IPS-18c (cell line): ENCODE results near the gene ZNF670.
"Not testable (repeated sequence)": the region's sequence is repeated elsewhere in the genome, so short reads cannot be mapped to it uniquely, and the experiment has no call there.

Experiments used
- H3K4me3 ChIP-seq: 2 replicates; pipeline ENCODE4 v1.7.0; 2013; ENCODE audit warnings: low read depth, mild to moderate bottlenecking, low read length, moderate library complexity; ENCODE audit not compliant: insufficient read depth
- H3K9me3 ChIP-seq: one replicate; pipeline ENCODE4 v1.6.1; 2013; ENCODE audit warnings: mild to moderate bottlenecking, low read length, moderate library complexity; ENCODE audit not compliant: control insufficient read depth, insufficient read depth

Gene ZNF670

GRCh38 chr1:247077876-247078257 lies 744 bp downstream of the ZNF670 start:
- H3K4me3 ChIP-seq = peak overlapping the region; percentile 99

GRCh38 chr1:247077213-247077612 lies 1.4 kb downstream of the ZNF670 start:
- no peaks in the 10 kb centered on the region for H3K9me3 ChIP-seq
- peak overlapping the region; percentile 99; the same call in 1 of the 2 replicates for H3K4me3 ChIP-seq

More at GRCh38 chr1:247077876-247078257, 744 bp downstream of the ZNF670 start:
- H3K9me3 ChIP-seq = no peaks in the 10 kb centered on the region

GRCh38 chr1:247070645-247071044 lies 8.0 kb downstream of the ZNF670 start:
- Histone ChIP-seq H3K9me3 (peaks cover 3% of the 10 kb centered on the region), H3K4me3 (no peak overlapping the region)

GRCh38 chr1:247064304-247064703 lies 14.3 kb downstream of the ZNF670 start:
- no peak overlapping the region for H3K4me3 ChIP-seq
- H3K9me3 ChIP-seq = peaks cover 9% of the 10 kb centered on the region

- no peak overlapping the region for H3K4me3 ChIP-seq
- peaks cover 5% of the 10 kb centered on the region for H3K9me3 ChIP-seq
These were observed 17.8 kb downstream of the ZNF670 start for GRCh38 chr1:247060771-247061170.

GRCh38 chr1:247056071-247056470 lies 22.5 kb downstream of the ZNF670 start:
- Histone ChIP-seq H3K4me3 (no peak overlapping the region), H3K9me3 (peaks cover 29% of the 10 kb centered on the region)

GRCh38 chr1:247054992-247055415 lies 23.6 kb downstream of the ZNF670 start:
- peaks cover 29% of the 10 kb centered on the region for H3K9me3 ChIP-seq
- H3K4me3 ChIP-seq = no peak overlapping the region

- H3K9me3 ChIP-seq = peaks cover 18% of the 10 kb centered on the region
- H3K4me3 ChIP-seq = no peak overlapping the region
These were observed 30.9 kb downstream of the ZNF670 start for GRCh38 chr1:247047702-247048101.

- H3K9me3 ChIP-seq = peaks cover 18% of the 10 kb centered on the region
- H3K4me3 ChIP-seq = peak overlapping the region; percentile 10; the same call in 1 of the 2 replicates
These were observed 31.4 kb downstream of the ZNF670 start for GRCh38 chr1:247047260-247047659.

GRCh38 chr1:247043406-247043805 lies 35.2 kb downstream of the ZNF670 start:
- H3K9me3 ChIP-seq = peaks cover 15% of the 10 kb centered on the region

GRCh38 chr1:247037511-247038320 lies 40.9 kb downstream of the ZNF670 start:
- Histone ChIP-seq H3K4me3 (no peak overlapping the region), H3K9me3 (peaks cover 15% of the 10 kb centered on the region)

More at GRCh38 chr1:247043406-247043805, 35.2 kb downstream of the ZNF670 start:
- no peak overlapping the region for H3K4me3 ChIP-seq

GRCh38 chr1:247032306-247032705 lies 46.3 kb downstream of the ZNF670 start:
- peaks cover 11% of the 10 kb centered on the region for H3K9me3 ChIP-seq
- not testable (repeated sequence) for H3K4me3 ChIP-seq
